ENCODE results near the gene GRIA3. TPM values are rescaled to one million over a fixed set of nuclear protein-coding genes. Genes with fewer than 3 reads are reported as not detected.

The GRIA3 gene
- total RNA-seq, 2 experiments from 2014 or later, result not detected

- Histone ChIP-seq H3K27ac (ENCODE audit: low read depth, low read length, poor library complexity, severe bottlenecking) (no peak overlapping the region), H3K4me2 (ENCODE audit: low read length) (no peak overlapping the region), H4K20me1 (ENCODE audit: insufficient read depth, low read length) (no peaks in the 10 kb centered on the region), H3K4me3 (ENCODE audit: low read depth, low read length, poor library complexity, severe bottlenecking) (no peak overlapping the region), H3K79me2 (ENCODE audit: insufficient read depth, low read depth, low read length) (no peaks in the 10 kb centered on the region), H3K36me3 (ENCODE audit: insufficient read depth, low read length) (no peaks in the 10 kb centered on the region), H3K9me3 (ENCODE audit: low read length) (no peaks in the 10 kb centered on the region), H3K9me2 (ENCODE audit: insufficient read depth, low read length) (no peaks in the 10 kb centered on the region), H3K4me1 (ENCODE audit: insufficient read depth, low read length, poor library complexity, severe bottlenecking) (no peaks in the 10 kb centered on the region), H2AFZ (ENCODE audit: low read length) (no peak overlapping the region)
- intact Hi-C loops (cut with micrococcal nuclease; ENCODE audit: unreplicated experiment), result no loop called here
- CTCF ChIA-PET (ENCODE audit: unreplicated experiment), result no interaction called here
- DNase-seq (ENCODE audit: low spot score), result no peak
- POLR2A ChIA-PET, result no interaction called here
- BruUV-seq (replicated peaks), result no TSS peak
- no peak for TF ChIP-seq EZH2phosphoT487 (IDR thresholded peaks at IDR 0.05; ENCODE audit: borderline replicate concordance, low read depth, low read length)
- TF ChIP-seq, protein P1, sequence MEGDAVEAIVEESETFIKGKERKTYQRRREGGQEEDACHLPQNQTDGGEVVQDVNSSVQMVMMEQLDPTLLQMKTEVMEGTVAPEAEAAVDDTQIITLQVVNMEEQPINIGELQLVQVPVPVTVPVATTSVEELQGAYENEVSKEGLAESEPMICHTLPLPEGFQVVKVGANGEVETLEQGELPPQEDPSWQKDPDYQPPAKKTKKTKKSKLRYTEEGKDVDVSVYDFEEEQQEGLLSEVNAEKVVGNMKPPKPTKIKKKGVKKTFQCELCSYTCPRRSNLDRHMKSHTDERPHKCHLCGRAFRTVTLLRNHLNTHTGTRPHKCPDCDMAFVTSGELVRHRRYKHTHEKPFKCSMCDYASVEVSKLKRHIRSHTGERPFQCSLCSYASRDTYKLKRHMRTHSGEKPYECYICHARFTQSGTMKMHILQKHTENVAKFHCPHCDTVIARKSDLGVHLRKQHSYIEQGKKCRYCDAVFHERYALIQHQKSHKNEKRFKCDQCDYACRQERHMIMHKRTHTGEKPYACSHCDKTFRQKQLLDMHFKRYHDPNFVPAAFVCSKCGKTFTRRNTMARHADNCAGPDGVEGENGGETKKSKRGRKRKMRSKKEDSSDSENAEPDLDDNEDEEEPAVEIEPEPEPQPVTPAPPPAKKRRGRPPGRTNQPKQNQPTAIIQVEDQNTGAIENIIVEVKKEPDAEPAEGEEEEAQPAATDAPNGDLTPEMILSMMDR (conservative IDR thresholded peaks at IDR 0.05; ENCODE audit: low read length), result no peak
These were observed 208.8 kb downstream of the GRIA3 start for GRCh38 chrX:123392921-123393320.

GRCh38 chrX:123399709-123400108 lies 215.6 kb downstream of the GRIA3 start:
- TF ChIP-seq, protein P1 (conservative IDR thresholded peaks at IDR 0.05; ENCODE audit: low read length), result no peak
- TF ChIP-seq EZH2phosphoT487 (IDR thresholded peaks at IDR 0.05; ENCODE audit: borderline replicate concordance, low read depth, low read length), result no peak
- intact Hi-C loops (cut with micrococcal nuclease; ENCODE audit: unreplicated experiment), result no loop called here

DNA sequence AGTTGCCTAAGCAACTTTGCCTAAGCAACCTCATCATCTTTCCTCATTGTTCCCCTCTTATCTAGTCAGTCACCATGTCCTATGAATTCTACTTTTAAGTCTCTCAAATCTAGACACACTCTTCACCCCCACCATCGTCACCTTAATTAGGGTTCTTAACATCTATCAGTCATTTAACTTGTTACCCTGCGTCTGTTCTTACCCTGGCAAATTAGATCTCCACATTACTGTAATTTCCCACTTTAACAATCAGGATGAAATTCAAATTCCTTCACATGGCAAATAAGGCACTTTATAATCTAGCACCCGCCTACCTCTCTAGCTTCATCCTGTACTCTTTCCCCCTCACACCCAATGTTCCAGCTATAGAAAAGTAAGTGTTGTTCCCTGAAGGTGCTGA lies 221.2 kb downstream of the GRIA3 start:
- no peaks in the 10 kb centered on the region for H3K36me3 ChIP-seq (ENCODE audit: insufficient read depth, low read length)
- TF ChIP-seq, protein P1 (conservative IDR thresholded peaks at IDR 0.05; ENCODE audit: low read length), result no peak
- TF ChIP-seq EZH2phosphoT487 (IDR thresholded peaks at IDR 0.05; ENCODE audit: borderline replicate concordance, low read depth, low read length), result no peak
- intact Hi-C loops (cut with micrococcal nuclease; ENCODE audit: unreplicated experiment), result no loop called here
- no peaks in the 10 kb centered on the region for H3K9me3 ChIP-seq (ENCODE audit: low read length)
- H3K79me2 ChIP-seq (ENCODE audit: insufficient read depth, low read depth, low read length), result no peaks in the 10 kb centered on the region
- ChIA-PET CTCF (ENCODE audit: unreplicated experiment) (no interaction called here), POLR2A (no interaction called here)
- no peaks in the 10 kb centered on the region for H4K20me1 ChIP-seq (ENCODE audit: insufficient read depth, low read length)
- no peak overlapping the region for H3K4me2 ChIP-seq (ENCODE audit: low read length)
- no TSS peak for BruUV-seq (replicated peaks)
- H2AFZ ChIP-seq (ENCODE audit: low read length), result no peak overlapping the region
- no peak overlapping the region for H3K27ac ChIP-seq (ENCODE audit: low read depth, low read length, poor library complexity, severe bottlenecking)
- DNase-seq (ENCODE audit: low spot score), result no peak
- no peak overlapping the region for H3K4me3 ChIP-seq (ENCODE audit: low read depth, low read length, poor library complexity, severe bottlenecking)
- no peaks in the 10 kb centered on the region for H3K9me2 ChIP-seq (ENCODE audit: insufficient read depth, low read length)
- H3K4me1 ChIP-seq (ENCODE audit: insufficient read depth, low read length, poor library complexity, severe bottlenecking), result no peaks in the 10 kb centered on the region

More at GRCh38 chrX:123399709-123400108, 215.6 kb downstream of the GRIA3 start:
- Histone ChIP-seq H2AFZ (ENCODE audit: low read length) (no peak overlapping the region), H3K27ac (ENCODE audit: low read depth, low read length, poor library complexity, severe bottlenecking) (no peak overlapping the region), H3K79me2 (ENCODE audit: insufficient read depth, low read depth, low read length) (no peaks in the 10 kb centered on the region), H3K4me1 (ENCODE audit: insufficient read depth, low read length, poor library complexity, severe bottlenecking) (no peaks in the 10 kb centered on the region), H3K9me3 (ENCODE audit: low read length) (no peaks in the 10 kb centered on the region), H3K4me2 (ENCODE audit: low read length) (no peak overlapping the region), H3K36me3 (ENCODE audit: insufficient read depth, low read length) (no peaks in the 10 kb centered on the region), H3K4me3 (ENCODE audit: low read depth, low read length, poor library complexity, severe bottlenecking) (no peak overlapping the region), H3K9me2 (ENCODE audit: insufficient read depth, low read length) (no peaks in the 10 kb centered on the region), H4K20me1 (ENCODE audit: insufficient read depth, low read length) (no peaks in the 10 kb centered on the region)
- ChIA-PET POLR2A (no interaction called here), CTCF (ENCODE audit: unreplicated experiment) (no interaction called here)
- no TSS peak for BruUV-seq (replicated peaks)
- DNase-seq (ENCODE audit: low spot score), result no peak

All from OCI-LY7 (cell line).